DOHH2 (cell line): ENCODE measurements around the gene TWIST1.

ENCODE experiments used
- H3F3A ChIP-seq: fragments of 200-600 bp; sonication (generic), shearing (Covaris generic); 2 replicates; pipeline ENCODE4 v1.6.0; 2016; ENCODE audit warnings: antibody characterized with exemption, mild to moderate bottlenecking; ENCODE audit not compliant: control insufficient read depth, insufficient read depth
- H3K27ac ChIP-seq: fragments of 200-600 bp; sonication (generic); 2 replicates; pipeline ENCODE4 v1.5.1; 2014; ENCODE audit warnings: low read depth, mild to moderate bottlenecking, low read length, moderate library complexity
- H3K27me3 ChIP-seq: fragments of 200-600 bp; sonication (generic); 2 replicates; pipeline ENCODE4 v1.6.1; 2014; ENCODE audit warnings: mild to moderate bottlenecking, low read length, mixed read lengths; ENCODE audit not compliant: control insufficient read depth
- H3K36me3 ChIP-seq: fragments of 200-600 bp; sonication (generic); 2 replicates; pipeline ENCODE4 v1.6.1; 2014; ENCODE audit warnings: mild to moderate bottlenecking, low read length, moderate library complexity, mixed read lengths; ENCODE audit not compliant: control insufficient read depth
- H3K4me1 ChIP-seq: fragments of 200-600 bp; sonication (generic); 2 replicates; pipeline ENCODE4 v1.6.1; 2014; ENCODE audit warnings: mild to moderate bottlenecking, low read length, mixed read lengths; ENCODE audit not compliant: control insufficient read depth
- H3K4me2 ChIP-seq: fragments of 200-600 bp; sonication (generic); 2 replicates; pipeline ENCODE4 v1.6.0; 2014; ENCODE audit warnings: mild to moderate bottlenecking, low read length, moderate library complexity
- H3K4me3 ChIP-seq: fragments of 200-600 bp; sonication (generic); 2 replicates; pipeline ENCODE4 v1.5.1; 2014; ENCODE audit warnings: mild to moderate bottlenecking, low read length, mixed read lengths
- H3K79me2 ChIP-seq: fragments of 200-600 bp; sonication (generic); 2 replicates; pipeline ENCODE4 v1.6.1; 2014; ENCODE audit warnings: mild to moderate bottlenecking, low read length, mixed read lengths; ENCODE audit not compliant: control insufficient read depth
- H3K9me2 ChIP-seq: fragments of 200-600 bp; sonication (generic); replicated peaks from 2 replicates; pipeline ENCODE4 v1.6.1; 2014; ENCODE audit warnings: mild to moderate bottlenecking, low read length, mixed read lengths; ENCODE audit not compliant: control insufficient read depth
- H3K9me3 ChIP-seq: fragments of 200-600 bp; sonication (generic); 2 replicates; pipeline ENCODE4 v1.6.1; 2014; ENCODE audit warnings: antibody characterized with exemption, low read length, mixed read lengths; ENCODE audit not compliant: control insufficient read depth, insufficient read depth
- H4K20me1 ChIP-seq: fragments of 200-600 bp; sonication (generic); 2 replicates; pipeline ENCODE4 v1.6.0; 2014; ENCODE audit warnings: low read depth, mild to moderate bottlenecking, antibody characterized with exemption, low read length, moderate library complexity; ENCODE audit not compliant: control insufficient read depth, insufficient read depth
- EZH2phosphoT487 ChIP-seq: fragments of 200-600 bp; sonication (generic); IDR thresholded peaks from 2 replicates; pipeline ENCODE4 v1.6.1; 2017; ENCODE audit warnings: borderline replicate concordance, mild to moderate bottlenecking, antibody characterized with exemption, low read length, moderate library complexity, mixed read lengths
- TF ChIP-seq, protein P1 (sequence below): fragments of 200-600 bp; sonication (generic); IDR thresholded peaks from one replicate; pipeline ENCODE4 v1.5.1; 2014; ENCODE audit warnings: antibody characterized with exemption, mild to moderate bottlenecking, low read depth, low read length; ENCODE audit not compliant: poor library complexity, severe bottlenecking

The TWIST1 gene

DNA sequence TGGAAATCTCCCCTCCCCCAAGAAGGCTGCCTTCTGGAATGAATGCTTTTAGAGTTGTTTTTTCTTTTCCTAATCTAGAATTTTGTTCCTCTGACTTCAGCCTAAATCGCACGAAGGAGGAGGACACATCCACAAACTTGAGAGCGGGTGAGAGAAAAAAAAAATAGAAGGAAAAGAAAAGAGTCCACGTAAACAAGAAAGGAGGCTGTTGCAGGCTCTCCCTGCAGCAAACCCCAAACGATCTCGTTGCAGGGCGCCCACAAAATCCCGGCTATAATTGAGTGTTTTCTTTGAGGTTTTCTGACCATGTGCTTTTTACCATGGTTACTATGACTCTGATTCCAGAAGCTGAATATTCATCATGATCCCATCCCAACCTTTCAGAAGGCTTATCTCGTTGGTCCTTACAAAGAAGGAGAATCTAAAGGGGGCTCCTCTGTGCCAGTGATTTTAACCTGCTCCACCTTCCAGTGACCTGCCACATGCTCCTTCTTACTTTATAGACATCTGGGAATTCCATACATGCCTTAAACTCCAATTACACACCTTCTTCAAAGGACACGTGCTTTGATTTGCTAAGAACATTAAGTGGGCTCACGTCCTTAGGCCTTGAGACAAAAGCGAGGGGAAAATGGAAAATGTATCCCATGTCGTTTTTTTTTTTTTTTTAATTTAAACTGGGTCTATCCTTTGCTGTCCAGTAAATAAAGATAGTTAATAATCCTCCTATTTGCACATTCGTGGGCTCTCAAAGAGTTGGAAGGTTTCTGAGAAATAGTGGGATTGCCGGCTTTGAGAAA is 5.8 kb downstream of the TWIST1 start:
- TF ChIP-seq, protein P1, sequence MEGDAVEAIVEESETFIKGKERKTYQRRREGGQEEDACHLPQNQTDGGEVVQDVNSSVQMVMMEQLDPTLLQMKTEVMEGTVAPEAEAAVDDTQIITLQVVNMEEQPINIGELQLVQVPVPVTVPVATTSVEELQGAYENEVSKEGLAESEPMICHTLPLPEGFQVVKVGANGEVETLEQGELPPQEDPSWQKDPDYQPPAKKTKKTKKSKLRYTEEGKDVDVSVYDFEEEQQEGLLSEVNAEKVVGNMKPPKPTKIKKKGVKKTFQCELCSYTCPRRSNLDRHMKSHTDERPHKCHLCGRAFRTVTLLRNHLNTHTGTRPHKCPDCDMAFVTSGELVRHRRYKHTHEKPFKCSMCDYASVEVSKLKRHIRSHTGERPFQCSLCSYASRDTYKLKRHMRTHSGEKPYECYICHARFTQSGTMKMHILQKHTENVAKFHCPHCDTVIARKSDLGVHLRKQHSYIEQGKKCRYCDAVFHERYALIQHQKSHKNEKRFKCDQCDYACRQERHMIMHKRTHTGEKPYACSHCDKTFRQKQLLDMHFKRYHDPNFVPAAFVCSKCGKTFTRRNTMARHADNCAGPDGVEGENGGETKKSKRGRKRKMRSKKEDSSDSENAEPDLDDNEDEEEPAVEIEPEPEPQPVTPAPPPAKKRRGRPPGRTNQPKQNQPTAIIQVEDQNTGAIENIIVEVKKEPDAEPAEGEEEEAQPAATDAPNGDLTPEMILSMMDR, result no peak
- TF ChIP-seq EZH2phosphoT487, result no peak
- no peaks in the 10 kb centered on the region for H3F3A ChIP-seq
- no peaks in the 10 kb centered on the region for H3K4me1 ChIP-seq
- no peaks in the 10 kb centered on the region for H4K20me1 ChIP-seq
- H3K27me3 ChIP-seq, result peaks cover 40% of the 10 kb centered on the region
- H3K27ac ChIP-seq, result no peak overlapping the region
- H3K4me3 ChIP-seq, result no peak overlapping the region
- no peaks in the 10 kb centered on the region for H3K36me3 ChIP-seq
- no peak overlapping the region for H3K4me2 ChIP-seq
- no peaks in the 10 kb centered on the region for H3K9me2 ChIP-seq
- no peaks in the 10 kb centered on the region for H3K79me2 ChIP-seq
- H3K9me3 ChIP-seq, result peaks cover 5% of the 10 kb centered on the region; the same call in 1 of the 2 replicates

- Histone ChIP-seq H3K9me2 (no peaks in the 10 kb centered on the region), H3K79me2 (no peaks in the 10 kb centered on the region), H3K4me2 (no peak overlapping the region), H3K4me3 (no peak overlapping the region), H4K20me1 (no peaks in the 10 kb centered on the region), H3K9me3 (no peaks in the 10 kb centered on the region), H3K36me3 (no peaks in the 10 kb centered on the region), H3F3A (no peaks in the 10 kb centered on the region), H3K4me1 (no peaks in the 10 kb centered on the region), H3K27me3 (peaks cover 40% of the 10 kb centered on the region), H3K27ac (no peak overlapping the region)
- TF ChIP-seq EZH2phosphoT487, result no peak
- TF ChIP-seq, protein P1, result no peak
Observed at GRCh38 chr7:19110776-19111175, 6.7 kb downstream of the TWIST1 start.

GRCh38 chr7:19110026-19110730 is 7.3 kb downstream of the TWIST1 start:
- no peak overlapping the region for H3K27ac ChIP-seq
- peaks cover 40% of the 10 kb centered on the region for H3K27me3 ChIP-seq
- H3K9me3 ChIP-seq, result no peaks in the 10 kb centered on the region
- H3K9me2 ChIP-seq, result no peaks in the 10 kb centered on the region
- H3K4me1 ChIP-seq, result no peaks in the 10 kb centered on the region
- H4K20me1 ChIP-seq, result no peaks in the 10 kb centered on the region
- H3K4me3 ChIP-seq, result no peak overlapping the region
- no peak for TF ChIP-seq EZH2phosphoT487
- TF ChIP-seq, protein P1, result no peak
- H3F3A ChIP-seq, result no peaks in the 10 kb centered on the region
- H3K36me3 ChIP-seq, result no peaks in the 10 kb centered on the region
- H3K79me2 ChIP-seq, result no peaks in the 10 kb centered on the region
- no peak overlapping the region for H3K4me2 ChIP-seq
